Measurements from ENCODE around the gene KRTAP10-10.
"Not testable (repeated sequence)": the region's sequence is repeated elsewhere in the genome, so short reads cannot be mapped to it uniquely, and the experiment has no call there.

GRCh38 chr21:44646366-44647221 lies 9.4 kb downstream of the KRTAP10-10 start, which contains the start of gene KRTAP10-11:
- TF ChIP-seq, protein P1, sequence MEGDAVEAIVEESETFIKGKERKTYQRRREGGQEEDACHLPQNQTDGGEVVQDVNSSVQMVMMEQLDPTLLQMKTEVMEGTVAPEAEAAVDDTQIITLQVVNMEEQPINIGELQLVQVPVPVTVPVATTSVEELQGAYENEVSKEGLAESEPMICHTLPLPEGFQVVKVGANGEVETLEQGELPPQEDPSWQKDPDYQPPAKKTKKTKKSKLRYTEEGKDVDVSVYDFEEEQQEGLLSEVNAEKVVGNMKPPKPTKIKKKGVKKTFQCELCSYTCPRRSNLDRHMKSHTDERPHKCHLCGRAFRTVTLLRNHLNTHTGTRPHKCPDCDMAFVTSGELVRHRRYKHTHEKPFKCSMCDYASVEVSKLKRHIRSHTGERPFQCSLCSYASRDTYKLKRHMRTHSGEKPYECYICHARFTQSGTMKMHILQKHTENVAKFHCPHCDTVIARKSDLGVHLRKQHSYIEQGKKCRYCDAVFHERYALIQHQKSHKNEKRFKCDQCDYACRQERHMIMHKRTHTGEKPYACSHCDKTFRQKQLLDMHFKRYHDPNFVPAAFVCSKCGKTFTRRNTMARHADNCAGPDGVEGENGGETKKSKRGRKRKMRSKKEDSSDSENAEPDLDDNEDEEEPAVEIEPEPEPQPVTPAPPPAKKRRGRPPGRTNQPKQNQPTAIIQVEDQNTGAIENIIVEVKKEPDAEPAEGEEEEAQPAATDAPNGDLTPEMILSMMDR (conservative IDR thresholded peaks at IDR 0.05 in 1 of 2, IDR thresholded peaks at IDR 0.05 in 1 of 2; ENCODE audit: low read depth in 1 of 2, low read length in 2 of 2): not testable (repeated sequence)
- TF ChIP-seq EZH2 (IDR thresholded peaks at IDR 0.05; ENCODE audit: low read length, missing control alignments): not testable (repeated sequence)

Measured in fibroblast of lung (primary cell).